Omental fat pad (tissue), 4 donors: ENCODE measurements around the gene MAN1B1. TPM values are rescaled to one million over a fixed set of nuclear protein-coding genes. Genes with fewer than 3 reads are reported as not detected.

Source experiments
- ATAC-seq: fragments of 150-250 bp; one replicate; pipeline ENCODE4 v1.9.1; 2016; ENCODE audit warnings: mild to moderate bottlenecking, moderate library complexity; ENCODE audit not compliant: low FRiP score
- DNase-seq: peaks from one replicate; pipeline ENCODE4 v3.0.0-alpha.2; 2019; ENCODE audit warnings: low spot score
- total RNA-seq, 4 donors: library from RNA; depleted of rRNA; stranded (reverse); fragments of >200 nt; gene quantifications; one replicate each; pipeline ENCODE4 v1.1.0, GENCODE V29; 2016
- TF ChIP-seq, protein P1 (sequence below), 3 donors: fragments of 450-650 bp; IDR thresholded peaks; one replicate each; pipeline ENCODE4 v1.5.1; 2016 to 2017; ENCODE audit warnings: antibody characterized with exemption in 3 of 3, mild to moderate bottlenecking in 3 of 3, moderate library complexity in 2 of 3

MAN1B1 gene
- total RNA-seq, 4 donors from 2014 or later: 30.2 to 39.9 (median 33.9) TPM

DNA sequence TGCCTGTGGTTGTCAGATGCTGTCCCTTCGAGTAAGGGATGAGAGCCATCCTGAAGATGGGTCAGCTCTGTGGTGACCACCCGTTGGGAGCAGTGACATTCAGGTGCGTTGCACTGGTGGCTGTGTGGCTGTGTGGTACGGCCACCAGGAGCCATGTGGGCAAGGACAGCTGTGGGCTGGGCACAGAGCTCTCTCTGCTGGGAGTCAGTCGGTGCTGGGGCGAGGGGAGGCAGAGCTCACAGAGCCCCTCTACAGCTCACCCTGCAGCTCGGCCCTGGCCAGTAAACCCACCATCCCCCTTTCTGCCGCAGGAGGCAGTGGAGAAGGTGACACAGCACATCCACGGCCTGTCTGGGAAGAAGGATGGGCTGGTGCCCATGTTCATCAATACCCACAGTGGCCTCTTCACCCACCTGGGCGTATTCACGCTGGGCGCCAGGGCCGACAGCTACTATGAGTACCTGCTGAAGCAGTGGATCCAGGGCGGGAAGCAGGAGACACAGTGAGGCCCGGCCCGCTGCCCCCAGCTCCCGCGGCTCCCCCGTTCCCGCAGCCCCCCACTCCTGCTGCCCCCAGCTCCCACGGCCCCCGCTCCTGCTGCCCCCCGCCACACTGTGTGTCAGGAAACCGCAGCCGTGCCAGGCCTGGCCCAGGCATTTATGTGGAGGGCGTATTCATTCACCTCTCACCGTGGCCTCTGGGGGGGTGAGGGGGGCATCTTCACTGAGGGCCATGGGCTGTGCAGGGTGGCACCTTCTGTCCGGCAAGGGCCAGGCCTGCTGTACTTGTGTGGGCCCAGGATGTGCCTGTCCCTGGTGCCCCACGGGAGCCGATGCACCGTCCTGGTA lies 19.3 kb downstream of the MAN1B1 start:
- no peak for ATAC-seq
- DNase-seq: no peak
- TF ChIP-seq, protein P1, sequence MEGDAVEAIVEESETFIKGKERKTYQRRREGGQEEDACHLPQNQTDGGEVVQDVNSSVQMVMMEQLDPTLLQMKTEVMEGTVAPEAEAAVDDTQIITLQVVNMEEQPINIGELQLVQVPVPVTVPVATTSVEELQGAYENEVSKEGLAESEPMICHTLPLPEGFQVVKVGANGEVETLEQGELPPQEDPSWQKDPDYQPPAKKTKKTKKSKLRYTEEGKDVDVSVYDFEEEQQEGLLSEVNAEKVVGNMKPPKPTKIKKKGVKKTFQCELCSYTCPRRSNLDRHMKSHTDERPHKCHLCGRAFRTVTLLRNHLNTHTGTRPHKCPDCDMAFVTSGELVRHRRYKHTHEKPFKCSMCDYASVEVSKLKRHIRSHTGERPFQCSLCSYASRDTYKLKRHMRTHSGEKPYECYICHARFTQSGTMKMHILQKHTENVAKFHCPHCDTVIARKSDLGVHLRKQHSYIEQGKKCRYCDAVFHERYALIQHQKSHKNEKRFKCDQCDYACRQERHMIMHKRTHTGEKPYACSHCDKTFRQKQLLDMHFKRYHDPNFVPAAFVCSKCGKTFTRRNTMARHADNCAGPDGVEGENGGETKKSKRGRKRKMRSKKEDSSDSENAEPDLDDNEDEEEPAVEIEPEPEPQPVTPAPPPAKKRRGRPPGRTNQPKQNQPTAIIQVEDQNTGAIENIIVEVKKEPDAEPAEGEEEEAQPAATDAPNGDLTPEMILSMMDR (IDR thresholded peaks at IDR 0.05): no peak

DNA sequence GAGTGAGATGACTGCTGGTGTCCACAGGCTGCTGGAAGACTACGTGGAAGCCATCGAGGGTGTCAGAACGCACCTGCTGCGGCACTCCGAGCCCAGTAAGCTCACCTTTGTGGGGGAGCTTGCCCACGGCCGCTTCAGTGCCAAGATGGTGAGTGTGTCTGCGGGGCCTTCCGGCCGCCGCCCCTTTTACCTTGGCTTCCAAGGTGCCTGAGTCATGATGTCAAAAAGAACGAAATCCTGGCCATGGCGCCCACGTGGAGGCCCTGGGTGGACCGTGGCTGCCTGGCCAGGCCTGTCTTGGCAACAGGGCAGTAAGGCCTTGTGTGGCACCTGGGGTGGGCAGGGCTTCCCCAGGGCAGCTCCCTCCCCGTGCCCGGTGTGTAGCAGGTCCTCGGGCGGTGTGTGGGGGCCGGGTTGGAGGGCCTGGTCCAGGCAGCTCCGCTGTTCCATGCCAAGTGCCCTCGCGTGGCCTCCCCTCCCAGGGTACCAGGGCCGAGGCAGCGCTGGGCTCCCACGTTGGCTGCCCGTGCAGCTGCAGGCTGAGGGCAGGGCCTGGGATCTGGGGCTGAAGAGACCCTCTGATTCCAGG lies 20.0 kb downstream of the MAN1B1 start:
- TF ChIP-seq, protein P1 (IDR thresholded peaks at IDR 0.05): no peak
- ATAC-seq (no peak), DNase-seq (no peak)

DNA sequence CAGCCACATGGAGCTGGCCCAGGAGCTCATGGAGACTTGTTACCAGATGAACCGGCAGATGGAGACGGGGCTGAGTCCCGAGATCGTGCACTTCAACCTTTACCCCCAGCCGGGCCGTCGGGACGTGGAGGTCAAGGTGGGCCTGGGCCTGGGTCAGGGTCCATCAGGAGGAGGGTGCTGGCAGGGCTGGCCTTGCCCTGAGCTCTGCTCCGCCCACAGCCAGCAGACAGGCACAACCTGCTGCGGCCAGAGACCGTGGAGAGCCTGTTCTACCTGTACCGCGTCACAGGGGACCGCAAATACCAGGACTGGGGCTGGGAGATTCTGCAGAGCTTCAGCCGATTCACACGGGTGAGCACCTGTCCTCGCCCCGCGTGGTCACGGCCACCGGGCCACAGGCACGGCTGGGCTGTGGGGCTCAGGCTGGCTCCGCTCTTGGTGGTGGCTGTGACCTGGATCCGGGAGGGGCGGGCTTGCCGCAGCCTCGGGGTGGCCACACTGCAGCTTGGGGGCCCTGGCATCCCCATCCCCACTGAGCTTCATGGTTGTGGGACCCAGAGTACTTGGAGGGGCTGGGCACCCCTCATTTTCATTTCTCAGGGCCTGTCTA lies 20.6 kb downstream of the MAN1B1 start:
- ATAC-seq: no peak
- TF ChIP-seq, protein P1 (IDR thresholded peaks at IDR 0.05): no peak
- DNase-seq: no peak

DNA sequence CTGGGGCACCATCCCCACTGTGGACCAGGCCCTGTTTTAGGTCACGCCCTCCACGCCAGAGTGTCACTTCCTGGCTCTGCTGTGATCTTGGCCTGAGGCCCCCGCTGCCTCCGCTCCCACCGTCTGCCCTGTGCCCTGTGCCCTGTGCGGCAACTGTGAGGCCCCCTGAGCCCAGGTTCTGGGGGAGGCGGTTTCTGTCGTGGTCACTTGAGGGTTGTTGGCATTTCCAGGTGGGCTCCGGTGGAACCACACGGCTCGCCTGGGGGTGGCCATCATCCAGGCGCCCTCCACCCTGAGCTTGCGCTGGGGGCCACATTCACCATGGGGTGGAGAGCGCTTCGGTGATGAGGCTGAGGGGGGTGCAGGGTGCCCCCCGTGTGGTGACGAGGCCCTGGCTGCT lies 21.2 kb downstream of the MAN1B1 start:
- ATAC-seq (no peak), DNase-seq (no peak)
- TF ChIP-seq, protein P1 (IDR thresholded peaks at IDR 0.05): no peak

DNA sequence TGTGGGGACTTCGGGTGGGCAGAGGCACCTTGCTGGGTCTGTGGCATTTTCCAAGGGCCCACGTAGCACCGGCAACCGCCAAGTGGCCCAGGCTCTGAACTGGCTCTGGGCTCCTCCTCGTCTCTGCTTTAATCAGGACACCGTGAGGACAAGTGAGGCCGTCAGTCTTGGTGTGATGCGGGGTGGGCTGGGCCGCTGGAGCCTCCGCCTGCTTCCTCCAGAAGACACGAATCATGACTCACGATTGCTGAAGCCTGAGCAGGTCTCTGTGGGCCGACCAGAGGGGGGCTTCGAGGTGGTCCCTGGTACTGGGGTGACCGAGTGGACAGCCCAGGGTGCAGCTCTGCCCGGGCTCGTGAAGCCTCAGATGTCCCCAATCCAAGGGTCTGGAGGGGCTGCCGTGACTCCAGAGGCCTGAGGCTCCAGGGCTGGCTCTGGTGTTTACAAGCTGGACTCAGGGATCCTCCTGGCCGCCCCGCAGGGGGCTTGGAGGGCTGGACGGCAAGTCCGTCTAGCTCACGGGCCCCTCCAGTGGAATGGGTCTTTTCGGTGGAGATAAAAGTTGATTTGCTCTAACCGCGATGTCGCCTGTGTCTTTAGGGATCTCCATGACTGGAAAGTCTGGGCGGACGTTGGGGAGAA lies 21.9 kb downstream of the MAN1B1 start:
- ATAC-seq: no peak
- TF ChIP-seq, protein P1 (IDR thresholded peaks at IDR 0.05): no peak
- no peak for DNase-seq

DNA sequence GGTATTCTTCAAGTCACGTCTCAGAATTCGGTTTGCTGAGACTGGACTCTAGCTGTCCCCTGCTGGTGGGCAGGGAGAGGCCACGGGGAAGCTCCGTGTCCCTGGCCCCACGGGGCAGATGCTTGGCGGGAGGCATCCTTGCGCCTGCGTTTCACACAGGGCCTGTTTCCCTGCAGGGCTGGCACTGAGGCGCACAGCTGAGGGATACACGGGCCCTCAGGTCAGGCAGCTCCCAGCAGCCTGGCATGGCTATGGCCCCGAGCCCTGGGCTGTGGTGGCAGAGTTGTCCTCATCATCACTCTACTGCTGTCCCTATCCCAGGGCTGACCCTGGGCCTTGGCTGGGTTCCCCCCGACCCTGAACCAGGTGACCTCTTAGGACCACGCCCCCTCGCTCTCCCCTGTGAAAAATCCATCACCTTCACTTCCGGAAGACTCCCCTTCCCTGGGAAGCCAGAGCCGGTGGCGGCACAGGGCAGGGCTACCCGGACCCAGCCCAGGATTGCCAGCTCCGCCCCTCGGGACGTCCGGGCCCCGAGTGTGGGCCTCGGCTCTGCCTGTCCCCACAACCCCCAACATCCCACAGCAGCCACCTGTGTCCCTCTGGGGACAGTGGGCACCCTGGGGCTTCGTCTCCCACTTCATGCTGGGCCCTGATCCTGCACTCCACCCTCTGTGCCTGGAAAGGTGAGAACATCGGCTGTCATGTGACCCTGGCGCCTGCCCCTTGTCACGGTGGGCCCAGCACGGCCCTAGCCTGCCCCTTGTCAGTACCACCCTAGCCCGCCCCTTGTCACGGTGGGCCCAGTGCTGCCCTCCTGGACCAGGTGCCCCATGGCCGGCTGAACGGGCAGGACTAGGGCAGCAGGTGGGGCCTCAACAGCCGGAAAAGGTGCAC lies 22.7 kb downstream of the MAN1B1 start:
- TF ChIP-seq, protein P1 (IDR thresholded peaks at IDR 0.05): no peak
- DNase-seq (no peak), ATAC-seq (no peak)
